Measurements from ENCODE around the gene RAB2B. TPM values are rescaled to one million over a fixed set of nuclear protein-coding genes. Genes with fewer than 3 reads are reported as not detected.

RAB2B gene
- total RNA-seq (10 to 100 TPM; 16.8 to 50.6 (median 30.1) TPM), polyA plus RNA-seq (10 to 100 TPM; 14.0 to 49.1 (median 23.9) TPM)
- long read RNA-seq, donor 1, partial matches to known transcripts, result 17 of 21 reads
- long read RNA-seq, donor 1, other reads (novel, unspliced or antisense), result 0 of 21 reads
- long read RNA-seq, donor 2, result 0 reads
- long read RNA-seq, donor 3, partial matches to known transcripts, result 5 of 9 reads
- long read RNA-seq, donor 3, other reads (novel, unspliced or antisense), result 0 of 9 reads
- long read RNA-seq, donor 4, partial matches to known transcripts, result 1 of 4 reads
- long read RNA-seq, donor 4, other reads (novel, unspliced or antisense), result 3 of 4 reads
- long read RNA-seq, donor 5, partial matches to known transcripts, result 0 of 3 reads
- long read RNA-seq, donor 5, other reads (novel, unspliced or antisense), result 1 of 3 reads
- long read RNA-seq, donor 6, partial matches to known transcripts, result 0 of 2 reads
- long read RNA-seq, donor 6, other reads (novel, unspliced or antisense), result 2 of 2 reads
- long read RNA-seq, donor 7, partial matches to known transcripts, result 0 of 4 reads
- long read RNA-seq, donor 7, other reads (novel, unspliced or antisense), result 0 of 4 reads
- long read RNA-seq, donor 8, transcript RAB2B-201 (8 exons, 2,928 nt), result major isoform, 9 of 10 reads
- long read RNA-seq, donor 8, partial matches to known transcripts, result 0 of 10 reads
- long read RNA-seq, donor 8, other reads (novel, unspliced or antisense), result 0 of 10 reads
- long read RNA-seq, donor 9, transcript RAB2B-201 (8 exons, 2,928 nt), result major isoform, 5 of 6 reads
- long read RNA-seq, donor 9, partial matches to known transcripts, result 0 of 6 reads
- long read RNA-seq, donor 9, other reads (novel, unspliced or antisense), result 0 of 6 reads
- long read RNA-seq, donor 10, partial matches to known transcripts, result 0 of 4 reads
- long read RNA-seq, donor 10, other reads (novel, unspliced or antisense), result 0 of 4 reads

DNA sequence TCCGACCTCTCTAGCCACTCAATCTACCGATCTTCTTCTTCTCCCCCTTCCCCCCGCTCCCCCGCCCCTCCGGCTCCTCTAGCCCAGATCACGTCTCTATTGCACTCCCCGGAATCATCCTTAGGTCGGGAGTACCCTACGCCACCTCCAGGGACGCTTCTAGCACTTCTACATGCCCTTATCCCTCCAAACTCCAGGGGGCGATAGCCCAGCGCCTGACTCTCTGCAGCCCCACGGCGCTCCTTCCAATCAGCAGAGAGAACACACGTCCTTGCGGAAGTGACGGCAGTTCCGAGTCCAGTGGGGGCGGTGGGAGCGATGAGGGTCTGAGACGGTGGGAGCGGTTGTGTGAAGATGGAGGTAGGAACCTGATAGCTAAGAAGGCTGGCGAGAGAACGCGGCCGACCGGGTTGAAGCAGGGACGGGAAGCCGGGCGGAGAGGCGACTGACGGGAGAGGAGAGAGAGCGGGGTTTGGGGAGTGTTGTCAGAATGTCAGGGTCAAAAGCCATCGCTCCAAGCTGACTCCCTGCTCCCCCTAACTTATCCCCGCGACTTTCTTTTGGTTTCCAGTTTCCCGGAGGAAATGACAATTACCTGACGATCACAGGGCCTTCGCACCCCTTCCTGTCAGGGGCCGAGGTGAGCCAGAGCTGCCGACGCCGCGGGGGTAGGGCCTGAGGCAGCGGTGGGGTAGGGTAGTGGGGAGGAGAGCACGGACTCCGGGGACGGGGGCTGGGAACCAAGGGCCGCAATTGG, at the start of gene RAB2B, which contains the start of gene TOX4:
TSS of gene RAB2B (minus strand) at position 35 of the 757 bp plus-strand sequence. CDS start 87 bp downstream, outside the sequence.
TSS of gene TOX4 (plus strand) at position 271 of the 757 bp plus-strand sequence. CDS start at position 355, 84 bp downstream.
- H3K27me3 ChIP-seq, result no peaks in the 10 kb centered on the region
- 0 to 1% (median 0%) methylated on average over 43 to 49 of the region's 49 CpGs for WGBS, 4 donors
- TF ChIP-seq, protein P1, sequence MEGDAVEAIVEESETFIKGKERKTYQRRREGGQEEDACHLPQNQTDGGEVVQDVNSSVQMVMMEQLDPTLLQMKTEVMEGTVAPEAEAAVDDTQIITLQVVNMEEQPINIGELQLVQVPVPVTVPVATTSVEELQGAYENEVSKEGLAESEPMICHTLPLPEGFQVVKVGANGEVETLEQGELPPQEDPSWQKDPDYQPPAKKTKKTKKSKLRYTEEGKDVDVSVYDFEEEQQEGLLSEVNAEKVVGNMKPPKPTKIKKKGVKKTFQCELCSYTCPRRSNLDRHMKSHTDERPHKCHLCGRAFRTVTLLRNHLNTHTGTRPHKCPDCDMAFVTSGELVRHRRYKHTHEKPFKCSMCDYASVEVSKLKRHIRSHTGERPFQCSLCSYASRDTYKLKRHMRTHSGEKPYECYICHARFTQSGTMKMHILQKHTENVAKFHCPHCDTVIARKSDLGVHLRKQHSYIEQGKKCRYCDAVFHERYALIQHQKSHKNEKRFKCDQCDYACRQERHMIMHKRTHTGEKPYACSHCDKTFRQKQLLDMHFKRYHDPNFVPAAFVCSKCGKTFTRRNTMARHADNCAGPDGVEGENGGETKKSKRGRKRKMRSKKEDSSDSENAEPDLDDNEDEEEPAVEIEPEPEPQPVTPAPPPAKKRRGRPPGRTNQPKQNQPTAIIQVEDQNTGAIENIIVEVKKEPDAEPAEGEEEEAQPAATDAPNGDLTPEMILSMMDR (IDR thresholded peaks at IDR 0.05), result peak; percentile 87 to 100 (median 99)
- peak; percentile 63 to 81 for TF ChIP-seq POLR2A (IDR thresholded peaks at IDR 0.05)
- intact Hi-C loops (cut with DNase I), result no loop called here
- peak within 1 kb of the TSS; percentile 56 to 99 (median 89) for H3K27ac ChIP-seq
- H3K9me3 ChIP-seq (replicated peaks in 1 of 3), result no peaks in the 10 kb centered on the region
- H3K4me3 ChIP-seq, result peak within 1 kb of the TSS in 3 of 4 donors; percentile 68 to 97 (median 96)
- H3K36me3 ChIP-seq (replicated peaks in 1 of 2), result peaks cover 0 to 11% of the 10 kb centered on the region in 2 donors
- H3K4me1 ChIP-seq (replicated peaks in 1 of 2), result peaks cover 18 to 30% of the 10 kb centered on the region in 2 donors
- peak; percentile 96 to 99 (median 98) for DNase-seq

DNA sequence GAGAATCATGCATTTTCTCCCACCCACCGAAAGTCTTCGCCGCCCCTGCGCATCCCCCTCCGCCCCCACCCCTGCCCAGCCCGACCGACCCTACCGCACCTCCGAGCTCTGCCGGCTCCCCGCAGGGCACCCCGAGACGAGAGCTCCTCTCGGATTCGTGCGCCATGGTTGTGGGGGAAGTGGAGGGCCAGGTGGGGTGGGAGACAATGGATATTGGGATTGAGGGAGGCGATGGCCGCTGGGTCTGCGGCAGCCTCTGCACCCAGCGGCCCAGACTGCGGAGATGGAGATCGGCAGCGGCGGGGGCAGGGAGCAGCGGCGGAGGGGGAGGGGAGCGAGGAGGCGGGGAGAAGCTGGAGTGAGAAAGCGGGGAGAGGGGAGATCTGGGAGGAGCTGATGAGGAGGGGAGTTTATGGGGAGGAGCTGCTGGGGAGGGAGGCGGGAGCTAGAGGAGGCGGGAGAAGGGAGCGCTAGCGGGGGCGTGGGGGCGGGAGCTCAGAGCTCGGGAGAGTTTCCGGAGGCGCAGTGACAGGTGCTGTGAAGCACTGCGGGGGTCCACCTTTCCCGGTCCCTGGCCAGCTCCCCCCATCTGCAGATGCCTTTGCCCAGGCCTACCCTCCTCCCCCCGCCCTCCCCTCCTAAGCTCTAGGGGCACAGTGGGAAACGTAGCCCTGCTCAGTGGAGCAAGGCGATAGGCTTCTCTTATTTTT, 49.4 kb upstream of the RAB2B start, which contains the start of gene SALL2:
TSS of gene SALL2 (minus strand) at position 385 of the 710 bp plus-strand sequence. CDS start at position 166, 219 bp downstream.
- Histone ChIP-seq H3K27me3 (no peaks in the 10 kb centered on the region), H3K9me3 (replicated peaks in 1 of 3) (no peaks in the 10 kb centered on the region), H3K4me1 (replicated peaks in 1 of 2) (peaks cover 0 to 8% of the 10 kb centered on the region in 2 donors), H3K36me3 (replicated peaks in 1 of 2) (no peaks in the 10 kb centered on the region), H3K4me3 (peak within 1 kb of the TSS; percentile 21 to 96 (median 50)), H3K27ac (peak within 1 kb of the TSS in 1 of 5 donors; percentile 18)
- TF ChIP-seq, protein P1 (IDR thresholded peaks at IDR 0.05), result no peak
- TF ChIP-seq POLR2A (IDR thresholded peaks at IDR 0.05), result no peak
- intact Hi-C loops (cut with DNase I), result no loop called here
- 1 to 4% (median 1%) methylated on average over 18 to 43 of the region's 43 CpGs for WGBS, 4 donors
- DNase-seq, result peak; percentile 67 to 86 (median 76)

DNA sequence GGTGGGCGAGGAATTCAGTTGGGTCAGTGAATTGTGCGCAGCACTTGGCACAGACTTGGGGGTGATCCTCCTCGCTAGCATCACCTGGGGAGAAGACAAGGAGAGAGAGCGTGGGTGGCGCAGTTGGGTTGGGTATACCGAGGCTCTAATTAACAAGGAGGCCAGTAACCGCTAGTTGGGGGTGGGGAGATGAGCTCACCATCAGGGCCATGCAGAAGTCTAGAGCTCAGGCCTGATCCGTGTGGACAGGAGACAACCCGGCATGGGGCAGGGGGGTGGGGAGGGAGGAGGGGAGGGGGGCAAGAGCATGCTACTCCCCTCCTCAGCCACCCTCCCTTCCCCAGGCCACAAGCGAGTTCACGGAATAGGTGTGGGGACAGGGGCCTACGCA, 48.8 kb upstream of the RAB2B start:
- intact Hi-C loops (cut with DNase I), result no loop called here
- H3K9me3 ChIP-seq (replicated peaks in 1 of 3), result no peaks in the 10 kb centered on the region
- 30 to 57% (median 41%) methylated on average over 8 to 12 of the region's 12 CpGs for WGBS, 4 donors
- DNase-seq, result peak in 4 of 7 donors; percentile 26 to 72 (median 36)
- H3K36me3 ChIP-seq (replicated peaks in 1 of 2), result no peaks in the 10 kb centered on the region
- H3K27me3 ChIP-seq, result no peaks in the 10 kb centered on the region
- H3K27ac ChIP-seq, result peak overlapping the region in 1 of 5 donors; percentile 18
- peaks cover 0 to 8% of the 10 kb centered on the region in 2 donors for H3K4me1 ChIP-seq (replicated peaks in 1 of 2)
- no peak for TF ChIP-seq POLR2A (IDR thresholded peaks at IDR 0.05)
- TF ChIP-seq, protein P1 (IDR thresholded peaks at IDR 0.05), result no peak
- peak overlapping the region in 2 of 4 donors; percentile 77 to 96 for H3K4me3 ChIP-seq
